Mesenchymal stem cell (in vitro differentiated cells and primary cell): ENCODE results near the gene ANXA8L1.
"Not testable (repeated sequence)": the region's sequence is repeated elsewhere in the genome, so short reads cannot be mapped to it uniquely, and the experiment has no call there.

Source experiments
- DNase-seq: peaks from one replicate; pipeline ENCODE4 v3.0.0-alpha.2; 2013
- H2AFZ ChIP-seq: one replicate; pipeline ENCODE4 v1.6.1; 2013; ENCODE audit warnings: low read depth, mild to moderate bottlenecking, control low read depth, inconsistent platforms, low read length, moderate library complexity
- H2AK5ac ChIP-seq: 2 replicates; pipeline ENCODE4 v1.6.1; 2013; ENCODE audit warnings: low read length, moderate library complexity, mild to moderate bottlenecking, inconsistent platforms; ENCODE audit not compliant: severe bottlenecking
- H2BK120ac ChIP-seq: one replicate; pipeline ENCODE4 v1.6.1; 2013; ENCODE audit warnings: low read depth, mild to moderate bottlenecking, inconsistent platforms, low read length, moderate library complexity
- H2BK12ac ChIP-seq, 2 experiments: one replicate each; pipeline ENCODE4 v1.6.1; 2013; ENCODE audit warnings: inconsistent platforms in 2 of 2, low read length in 2 of 2, mild to moderate bottlenecking in 2 of 2, moderate library complexity in 2 of 2, control low read depth in 1 of 2
- H2BK15ac ChIP-seq: one replicate; pipeline ENCODE4 v1.6.1; 2013; ENCODE audit warnings: mild to moderate bottlenecking, low read depth, inconsistent platforms; ENCODE audit not compliant: poor library complexity, severe bottlenecking
- H2BK5ac ChIP-seq: 2 replicates; pipeline ENCODE4 v1.6.1; 2013; ENCODE audit warnings: low read depth, mild to moderate bottlenecking, low read length, control low read depth, inconsistent platforms; ENCODE audit not compliant: poor library complexity, severe bottlenecking
- H3K14ac ChIP-seq, 2 experiments: one replicate each; pipeline ENCODE4 v1.6.1; 2013; ENCODE audit warnings: inconsistent platforms in 2 of 2, low read length in 2 of 2, control low read depth in 1 of 2, mild to moderate bottlenecking in 1 of 2, moderate library complexity in 1 of 2
- H3K18ac ChIP-seq, 2 experiments: one replicate each; pipeline ENCODE4 v1.6.1; 2013; ENCODE audit warnings: inconsistent platforms in 2 of 2, low read length in 2 of 2, control low read depth in 1 of 2, low read depth in 1 of 2, mild to moderate bottlenecking in 1 of 2
- H3K23ac ChIP-seq, 2 experiments: one replicate each; pipeline ENCODE4 v1.6.1; 2013; ENCODE audit warnings: inconsistent platforms in 2 of 2, low read length in 2 of 2, mild to moderate bottlenecking in 2 of 2, moderate library complexity in 2 of 2, control low read depth in 1 of 2
- H3K27ac ChIP-seq: 2 replicates; pipeline ENCODE4 v1.5.1; 2013; ENCODE audit warnings: mild to moderate bottlenecking, moderate library complexity, low read length, control low read depth, inconsistent platforms; ENCODE audit not compliant: poor library complexity, severe bottlenecking
- H3K27me3 ChIP-seq, 2 experiments: 2 replicates each; pipeline versions ENCODE4 v1.6.1 to v1.7.0; 2013; ENCODE audit warnings: low read length in 2 of 2, mild to moderate bottlenecking in 2 of 2, moderate library complexity in 2 of 2, control low read depth in 1 of 2, inconsistent platforms in 1 of 2; ENCODE audit not compliant: control insufficient read depth in 1 of 2, insufficient read depth in 1 of 2
- H3K36me3 ChIP-seq, 2 experiments: 2 replicates each; pipeline versions ENCODE4 v1.6.1 to v1.7.0; 2013; ENCODE audit warnings: low read length in 2 of 2, control low read depth in 1 of 2, inconsistent platforms in 1 of 2, low read depth in 1 of 2, mild to moderate bottlenecking in 1 of 2; ENCODE audit not compliant: insufficient read depth in 2 of 2, control insufficient read depth in 1 of 2
- H3K4ac ChIP-seq, 2 experiments: one replicate each; pipeline ENCODE4 v1.6.1; 2013; ENCODE audit warnings: inconsistent platforms in 2 of 2, low read length in 2 of 2, mild to moderate bottlenecking in 2 of 2, moderate library complexity in 2 of 2, control low read depth in 1 of 2, low read depth in 1 of 2
- H3K4me1 ChIP-seq: 2 replicates; pipeline ENCODE4 v1.6.1; 2013; ENCODE audit warnings: low read depth, low read length, control low read depth; ENCODE audit not compliant: control insufficient read depth, insufficient read depth
- H3K4me2 ChIP-seq: 2 replicates; pipeline ENCODE4 v1.6.1; 2013; ENCODE audit warnings: low read length, mild to moderate bottlenecking, inconsistent platforms; ENCODE audit not compliant: poor library complexity, severe bottlenecking
- H3K4me3 ChIP-seq, 2 experiments: 2 replicates each; pipeline versions ENCODE4 v1.5.1 to v1.7.0; 2013; ENCODE audit warnings: low read length in 2 of 2, mild to moderate bottlenecking in 2 of 2, control low read depth in 1 of 2, low read depth in 1 of 2; ENCODE audit not compliant: insufficient read depth in 1 of 2
- H3K79me1 ChIP-seq: replicated peaks from 2 replicates; pipeline ENCODE4 v1.6.1; 2013; ENCODE audit warnings: mild to moderate bottlenecking, control low read depth, low read length, inconsistent platforms; ENCODE audit not compliant: poor library complexity, severe bottlenecking
- H3K9ac ChIP-seq: 2 replicates; pipeline ENCODE4 v1.7.0; 2013; ENCODE audit warnings: mild to moderate bottlenecking, low read length, moderate library complexity
- H3K9me3 ChIP-seq: 2 replicates; pipeline ENCODE4 v1.7.0; 2013; ENCODE audit warnings: mild to moderate bottlenecking, low read length; ENCODE audit not compliant: control insufficient read depth
- H4K8ac ChIP-seq: one replicate; pipeline ENCODE4 v1.6.1; 2013; ENCODE audit warnings: inconsistent platforms, mild to moderate bottlenecking, low read length, moderate library complexity
- H4K91ac ChIP-seq: one replicate; pipeline ENCODE4 v1.6.1; 2013; ENCODE audit warnings: mild to moderate bottlenecking, low read length, inconsistent platforms
- WGBS: methylation state at CpG from one replicate; pipeline ENCODE4 v1.1.7; 2013; ENCODE audit warnings: mixed read lengths; 5-methylcytosine and 5-hydroxymethylcytosine counted together

The ANXA8L1 gene

DNA sequence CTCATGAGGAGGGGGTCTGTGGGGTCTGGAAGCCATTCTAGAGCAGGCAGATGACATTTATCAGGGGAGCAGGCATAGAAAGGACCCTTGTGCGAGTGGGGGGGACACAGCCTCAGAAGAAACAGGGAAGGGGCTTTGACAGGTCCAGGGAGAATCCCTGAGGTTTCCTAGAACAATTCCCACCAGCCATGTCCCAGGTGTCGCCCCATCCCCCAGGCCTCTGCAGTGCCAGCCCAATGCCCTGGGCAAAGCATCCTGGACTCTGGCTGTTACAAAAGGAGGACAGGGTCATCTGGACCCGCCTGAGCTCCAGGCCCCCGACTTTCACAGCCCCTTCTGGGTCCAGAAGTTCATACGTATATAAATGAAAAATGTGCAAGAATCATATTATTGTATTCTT lies 8.4 kb upstream of the ANXA8L1 start:
- H2AK5ac ChIP-seq, H2AFZ ChIP-seq, H3K4me3 ChIP-seq, H3K4me1 ChIP-seq, H4K91ac ChIP-seq, H3K4ac ChIP-seq, H3K9ac ChIP-seq, H3K27ac ChIP-seq, H4K8ac ChIP-seq, H3K27me3 ChIP-seq, H3K23ac ChIP-seq, H3K79me1 ChIP-seq, H3K14ac ChIP-seq, H3K18ac ChIP-seq, H3K36me3 ChIP-seq, H2BK15ac ChIP-seq, DNase-seq, H3K9me3 ChIP-seq, H2BK5ac ChIP-seq, H2BK120ac ChIP-seq, H2BK12ac ChIP-seq, H3K4me2 ChIP-seq: not testable (repeated sequence)
- WGBS: 40% methylated on average over 1 of the region's 5 CpGs

DNA sequence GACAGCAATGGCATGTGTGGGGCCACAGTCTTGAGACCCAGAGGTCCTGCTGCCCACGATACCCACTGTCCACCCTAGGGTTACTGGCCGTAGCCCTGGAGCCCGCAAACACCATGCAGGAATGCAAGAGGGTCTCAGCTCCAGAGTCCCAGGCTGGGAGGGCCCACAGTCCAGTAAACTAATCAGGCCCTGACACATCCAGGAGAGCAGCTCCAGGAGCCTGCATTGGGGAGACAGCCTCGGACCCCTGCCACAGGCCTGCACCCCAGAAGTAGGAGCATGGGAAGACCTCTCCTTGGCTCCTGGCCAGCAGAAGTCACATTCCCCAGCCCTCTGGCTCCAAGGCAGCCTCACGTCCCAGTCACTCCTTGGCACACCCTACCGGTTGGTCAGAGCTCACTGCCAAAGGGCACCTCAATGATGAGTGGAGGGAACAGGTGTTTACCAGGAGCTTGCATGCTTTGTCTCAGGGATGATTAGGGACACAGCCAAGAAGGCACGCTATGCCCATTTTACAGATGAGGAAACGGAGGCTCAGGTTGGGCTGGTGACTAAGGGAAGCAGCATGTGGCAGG lies 7.8 kb upstream of the ANXA8L1 start:
- not testable (repeated sequence) for H3K9ac ChIP-seq, H3K14ac ChIP-seq, H2BK5ac ChIP-seq, H3K4me2 ChIP-seq, H2BK120ac ChIP-seq, H3K4me3 ChIP-seq, H2AFZ ChIP-seq, H3K18ac ChIP-seq, H3K9me3 ChIP-seq, H3K27ac ChIP-seq, H3K27me3 ChIP-seq, H2AK5ac ChIP-seq, H2BK12ac ChIP-seq, DNase-seq, H3K4me1 ChIP-seq, H3K79me1 ChIP-seq, H3K4ac ChIP-seq, H3K23ac ChIP-seq, H2BK15ac ChIP-seq, H4K8ac ChIP-seq, H3K36me3 ChIP-seq, H4K91ac ChIP-seq
- WGBS: 97% methylated on average over 3 of the region's 8 CpGs

DNA sequence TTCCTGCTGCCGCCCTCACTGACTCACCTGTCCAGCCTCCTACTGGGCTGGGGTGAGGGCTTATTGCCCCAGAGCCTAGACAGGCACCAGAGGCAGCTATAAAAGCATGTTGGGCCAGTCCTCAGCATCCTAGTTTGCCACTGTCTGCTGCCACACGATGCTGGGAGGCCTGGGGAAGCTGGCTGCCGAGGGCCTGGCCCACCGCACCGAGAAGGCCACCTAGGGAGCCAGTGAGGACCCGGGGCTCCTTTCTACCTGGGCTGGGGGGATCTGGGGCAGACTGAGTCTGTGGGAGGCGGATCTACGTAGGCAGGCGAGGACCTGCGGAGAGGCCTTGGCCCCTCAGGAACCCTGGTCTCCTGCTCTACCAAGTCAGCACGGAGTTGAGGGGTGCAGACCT lies 6.6 kb upstream of the ANXA8L1 start:
- H3K9me3 ChIP-seq, H2AFZ ChIP-seq, H2BK120ac ChIP-seq, H3K9ac ChIP-seq, H3K4me1 ChIP-seq, H3K14ac ChIP-seq, H3K18ac ChIP-seq, H3K23ac ChIP-seq, H4K91ac ChIP-seq, DNase-seq, H4K8ac ChIP-seq, H3K79me1 ChIP-seq, H3K27ac ChIP-seq, H3K4me2 ChIP-seq, H3K4ac ChIP-seq, H3K27me3 ChIP-seq, H2BK5ac ChIP-seq, H2AK5ac ChIP-seq, H3K4me3 ChIP-seq, H2BK15ac ChIP-seq, H2BK12ac ChIP-seq, H3K36me3 ChIP-seq: not testable (repeated sequence)
- WGBS: 86% methylated on average over 4 of the region's 11 CpGs

DNA sequence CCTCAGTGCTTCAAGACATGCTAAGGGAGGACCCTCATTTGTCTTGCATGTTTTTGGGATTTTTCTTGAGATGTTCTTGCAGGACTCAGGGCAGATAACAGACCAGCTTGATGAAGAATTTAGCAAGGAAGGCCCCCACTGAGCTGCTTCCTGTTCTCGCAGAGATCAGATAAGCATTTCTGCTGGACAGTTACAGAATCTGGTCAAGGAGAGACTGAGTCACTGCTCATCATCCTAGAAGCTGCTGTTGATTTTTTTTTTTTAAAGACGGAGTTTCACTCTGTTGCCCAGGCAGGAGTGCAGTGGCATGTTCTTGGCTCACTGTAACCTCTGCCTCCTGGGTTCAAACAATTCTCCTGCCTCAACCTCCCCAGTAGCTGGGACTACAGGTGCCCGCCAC lies 1.2 kb upstream of the ANXA8L1 start:
- not testable (repeated sequence) for H3K14ac ChIP-seq, H2BK5ac ChIP-seq, H3K4ac ChIP-seq, H3K27ac ChIP-seq, H2BK12ac ChIP-seq, H3K18ac ChIP-seq, H2AK5ac ChIP-seq, H2BK15ac ChIP-seq, H2BK120ac ChIP-seq, H3K9ac ChIP-seq, DNase-seq, H3K9me3 ChIP-seq, H3K23ac ChIP-seq, H4K91ac ChIP-seq, H4K8ac ChIP-seq, H3K4me3 ChIP-seq, H3K27me3 ChIP-seq, H2AFZ ChIP-seq, H3K4me2 ChIP-seq, H3K79me1 ChIP-seq, H3K36me3 ChIP-seq, H3K4me1 ChIP-seq
- no CpG with 5 or more reads among the region's 3 CpGs for WGBS
